Vagina (tissue), 2 donors: ENCODE data around the gene ZNF280D. TPM values are rescaled to one million over a fixed set of nuclear protein-coding genes. Genes with fewer than 3 reads are reported as not detected.
A peak's percentile ranks its signal among the peaks of the same experiment; 100 is the strongest.

Experiments used
- DNase-seq, 2 donors: peaks; one replicate each; pipeline ENCODE4 v3.0.0-alpha.2; 2017; ENCODE audit errors: extremely low spot score in 2 of 2
- H3K27ac ChIP-seq: fragments of 200-600 bp; sonication (generic); one replicate; pipeline ENCODE4 v1.5.1; 2019
- H3K27me3 ChIP-seq: fragments of 200-600 bp; sonication (generic); one replicate; pipeline ENCODE4 v1.5.1; 2019
- H3K36me3 ChIP-seq, 2 donors: fragments of 200-600 bp; sonication (generic); one replicate each; pipeline ENCODE4 v1.5.1; 2017 to 2019
- H3K4me1 ChIP-seq: fragments of 200-600 bp; sonication (generic); one replicate; pipeline ENCODE4 v1.5.1; 2019
- H3K4me3 ChIP-seq, 2 donors: fragments of 200-600 bp; sonication (generic); 1 replicate in 1 of 2; 2 replicates in 1 of 2; pipeline ENCODE4 v1.5.1; 2016 to 2019
- H3K9me3 ChIP-seq: fragments of 200-600 bp; sonication (generic); one replicate; pipeline ENCODE4 v1.5.1; 2019
- CTCF ChIP-seq, 3 experiments: fragments of 450-650 bp in 2 of 3; fragments of 200-600 bp in 1 of 3; sonication (generic) in 1 of 3; IDR thresholded peaks; one replicate each; pipeline ENCODE4 v1.5.1; 2017 to 2019; ENCODE audit warnings: antibody characterized with exemption in 3 of 3, mild to moderate bottlenecking in 2 of 3, moderate library complexity in 2 of 3
- POLR2A ChIP-seq, 2 donors: fragments of 450-650 bp; IDR thresholded peaks; one replicate each; pipeline ENCODE4 v1.6.1; 2017; ENCODE audit warnings: antibody characterized with exemption in 2 of 2, mild to moderate bottlenecking in 2 of 2, moderate library complexity in 2 of 2
- POLR2AphosphoS5 ChIP-seq, 2 donors: sonication (generic); formaldehyde crosslinking; IDR thresholded peaks; one replicate each; pipeline ENCODE4 v1.9.0; 2017; ENCODE audit warnings: antibody characterized with exemption in 2 of 2, mild to moderate bottlenecking in 2 of 2, low read depth in 1 of 2; ENCODE audit not compliant: insufficient read depth in 1 of 2
- intact Hi-C: fragments of 100-400 bp; cut with DNase I; formaldehyde crosslinking; loops from one replicate; pipeline ENCODE4 v1.15.1; 2023
- total RNA-seq: library from RNA; depleted of rRNA; stranded (reverse); fragments of >200 nt; gene quantifications from one replicate; pipeline ENCODE4 v1.2.3, GENCODE V29; 2016

ZNF280D gene
- total RNA-seq, 1 donor from 2014 or later: 57.9 TPM

- Histone ChIP-seq H3K27ac (no peak overlapping the region), H3K4me3 (no peak overlapping the region), H3K9me3 (no peaks in the 10 kb centered on the region), H3K4me1 (peaks cover 34% of the 10 kb centered on the region), H3K36me3 (no peaks in the 10 kb centered on the region), H3K27me3 (no peaks in the 10 kb centered on the region)
- no peak for DNase-seq
- TF ChIP-seq POLR2AphosphoS5 (IDR thresholded peaks at IDR 0.05; ENCODE audit: insufficient read depth in 1 of 2, low read depth in 1 of 2) (no peak), POLR2A (IDR thresholded peaks at IDR 0.05) (no peak), CTCF (IDR thresholded peaks at IDR 0.05) (no peak)
- intact Hi-C loops: no loop called here
Observed at GRCh38 chr15:56767315-56767714, 34.0 kb upstream of the ZNF280D start.

DNA sequence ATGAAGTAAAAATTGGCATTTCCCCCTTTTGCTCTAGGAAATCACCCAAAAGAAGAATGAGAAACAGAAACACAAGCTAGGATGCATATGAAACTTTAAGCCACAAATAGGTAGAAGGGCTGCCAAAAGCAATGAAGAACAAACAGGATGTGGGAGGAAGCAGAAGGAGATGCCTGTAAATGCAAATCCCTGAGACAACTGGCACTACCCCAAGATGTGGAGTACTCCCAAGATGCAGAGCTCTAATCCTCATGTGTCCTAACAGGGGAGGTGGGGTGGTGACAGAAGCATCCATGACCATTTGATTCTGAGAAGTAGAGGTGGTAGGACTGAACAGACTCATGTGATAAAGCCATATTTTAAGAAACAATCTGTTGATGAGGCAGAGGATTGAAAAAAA lies 31.9 kb upstream of the ZNF280D start:
- DNase-seq: no peak
- Histone ChIP-seq H3K9me3 (no peaks in the 10 kb centered on the region), H3K4me1 (peaks cover 44% of the 10 kb centered on the region), H3K4me3 (no peak overlapping the region), H3K36me3 (no peaks in the 10 kb centered on the region), H3K27ac (peak overlapping the region; percentile 42), H3K27me3 (no peaks in the 10 kb centered on the region)
- TF ChIP-seq CTCF (IDR thresholded peaks at IDR 0.05) (no peak), POLR2A (IDR thresholded peaks at IDR 0.05) (no peak), POLR2AphosphoS5 (IDR thresholded peaks at IDR 0.05; ENCODE audit: insufficient read depth in 1 of 2, low read depth in 1 of 2) (no peak)
- intact Hi-C loops: no loop called here

DNA sequence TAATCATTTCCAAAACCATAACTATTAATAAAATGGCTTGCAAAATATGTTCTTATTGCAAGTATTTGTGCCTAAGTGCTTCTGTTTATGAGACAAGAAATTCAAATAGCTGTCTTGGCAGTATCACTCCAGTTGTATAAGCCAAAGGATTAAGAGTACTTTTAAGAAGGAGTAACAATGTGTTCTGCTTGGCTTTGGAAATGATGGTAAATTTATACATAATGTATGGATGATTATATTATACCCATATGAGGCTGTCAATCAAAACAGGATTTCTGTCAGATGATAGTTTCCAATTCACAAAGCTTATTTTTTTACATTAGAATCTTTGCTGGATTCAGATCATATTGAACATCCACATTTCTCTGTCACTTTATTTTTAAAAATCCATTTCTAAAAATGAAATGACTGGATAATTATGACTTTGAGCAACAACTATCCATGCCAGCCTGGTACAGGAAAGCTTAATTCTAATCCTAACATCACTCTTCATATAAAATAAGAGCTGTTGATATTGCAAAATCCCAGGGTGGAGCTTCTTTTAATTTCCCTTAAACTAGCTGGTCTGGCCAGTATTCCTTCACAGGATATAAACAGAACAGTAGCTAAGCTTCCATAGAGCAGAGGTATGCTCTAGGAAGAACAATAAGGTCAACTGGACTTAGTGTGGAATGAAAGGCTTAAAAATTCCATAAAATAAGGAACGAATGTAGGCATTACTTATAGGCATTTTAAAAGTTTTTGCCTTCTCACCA lies 30.0 kb upstream of the ZNF280D start:
- H3K27ac ChIP-seq: peak overlapping the region; percentile 42
- peaks cover 63% of the 10 kb centered on the region for H3K4me1 ChIP-seq
- intact Hi-C loops: loop anchor here (5.0 kb wide), 1 partner anchor 944 kb away; the partner anchor contains the start of gene POLR2M

GRCh38 chr15:56760186-56760585 lies 26.9 kb upstream of the ZNF280D start:
- intact Hi-C loops: loop anchor here (5.0 kb wide), 1 partner anchor 947 kb away; the partner anchor contains the start of gene POLR2M
- DNase-seq: no peak
- Histone ChIP-seq H3K4me1 (peaks cover 60% of the 10 kb centered on the region), H3K27me3 (no peaks in the 10 kb centered on the region), H3K36me3 (no peaks in the 10 kb centered on the region), H3K4me3 (no peak overlapping the region), H3K9me3 (no peaks in the 10 kb centered on the region), H3K27ac (peak overlapping the region; percentile 42)
- TF ChIP-seq POLR2AphosphoS5 (IDR thresholded peaks at IDR 0.05; ENCODE audit: insufficient read depth in 1 of 2, low read depth in 1 of 2) (no peak), CTCF (IDR thresholded peaks at IDR 0.05) (no peak), POLR2A (IDR thresholded peaks at IDR 0.05) (no peak)

More for the DNA sequence above, 30.0 kb upstream of the ZNF280D start:
- Histone ChIP-seq H3K4me3 (no peak overlapping the region), H3K27me3 (no peaks in the 10 kb centered on the region), H3K9me3 (no peaks in the 10 kb centered on the region), H3K36me3 (no peaks in the 10 kb centered on the region)
- no peak for TF ChIP-seq POLR2A (IDR thresholded peaks at IDR 0.05)
- no peak for TF ChIP-seq CTCF (IDR thresholded peaks at IDR 0.05)
- TF ChIP-seq POLR2AphosphoS5 (IDR thresholded peaks at IDR 0.05; ENCODE audit: insufficient read depth in 1 of 2, low read depth in 1 of 2): peak in 1 of 2 donors; percentile 78
- DNase-seq: no peak

GRCh38 chr15:56759450-56759845 lies 26.1 kb upstream of the ZNF280D start:
- H3K36me3 ChIP-seq: no peaks in the 10 kb centered on the region
- no peak overlapping the region for H3K4me3 ChIP-seq
- H3K27ac ChIP-seq: peak overlapping the region; percentile 42
- DNase-seq: no peak
- no peaks in the 10 kb centered on the region for H3K27me3 ChIP-seq
- intact Hi-C loops: no loop called here
- H3K4me1 ChIP-seq: peaks cover 53% of the 10 kb centered on the region
- no peaks in the 10 kb centered on the region for H3K9me3 ChIP-seq
- TF ChIP-seq POLR2AphosphoS5 (IDR thresholded peaks at IDR 0.05; ENCODE audit: insufficient read depth in 1 of 2, low read depth in 1 of 2) (no peak), CTCF (IDR thresholded peaks at IDR 0.05) (no peak), POLR2A (IDR thresholded peaks at IDR 0.05) (no peak)
